Tongue (tissue), 2 donors: ENCODE data around the gene UTRN. TPM values are rescaled to one million over a fixed set of nuclear protein-coding genes. Genes with fewer than 3 reads are reported as not detected.

Source experiments
- DNase-seq: peaks from one replicate; pipeline ENCODE4 v3.0.0-alpha.2; 2015
- total RNA-seq: library from RNA; depleted of rRNA; stranded (reverse); fragments of >200 nt; gene quantifications from one replicate; pipeline ENCODE4 v1.2.3, GENCODE V29; 2014

The UTRN gene
- total RNA-seq, 1 donor from 2014 or later: 278 TPM

- DNase-seq: peak; percentile 60
These were observed 1.3 kb upstream of the UTRN start for GRCh38 chr6:144283646-144284477.

GRCh38 chr6:144284478-144284782, 705 bp upstream of the UTRN start:
- DNase-seq: no peak

GRCh38 chr6:144285548-144285797, 338 bp downstream of the UTRN start:
- DNase-seq: no peak

- peak; percentile 73 for DNase-seq
These were observed 815 bp downstream of the UTRN start for GRCh38 chr6:144285798-144286502.

- DNase-seq: peak; percentile 77
These were observed 1.6 kb downstream of the UTRN start for GRCh38 chr6:144286503-144287393.

GRCh38 chr6:144289006-144289405, 3.9 kb downstream of the UTRN start:
- no peak for DNase-seq

- peak; percentile 21 for DNase-seq
These were observed 7.2 kb downstream of the UTRN start for GRCh38 chr6:144292372-144292771.

- DNase-seq: no peak
These were observed 8.9 kb downstream of the UTRN start for GRCh38 chr6:144294016-144294415.

- DNase-seq: no peak
These were observed 10.1 kb downstream of the UTRN start for GRCh38 chr6:144295211-144295610.

GRCh38 chr6:144295981-144296767, 11.0 kb downstream of the UTRN start:
- no peak for DNase-seq

- DNase-seq: peak; percentile 48
These were observed 11.8 kb downstream of the UTRN start for GRCh38 chr6:144296973-144297372.

- peak; percentile 60 for DNase-seq
These were observed 12.5 kb downstream of the UTRN start for GRCh38 chr6:144297511-144298100.

GRCh38 chr6:144298194-144298593, 13.1 kb downstream of the UTRN start:
- DNase-seq: no peak

- DNase-seq: no peak
These were observed 13.8 kb downstream of the UTRN start for GRCh38 chr6:144298916-144299315.

- DNase-seq: no peak
These were observed 17.7 kb downstream of the UTRN start for GRCh38 chr6:144302701-144303372.

GRCh38 chr6:144304223-144304848, 19.2 kb downstream of the UTRN start:
- no peak for DNase-seq

GRCh38 chr6:144305567-144305966, 20.4 kb downstream of the UTRN start:
- no peak for DNase-seq

GRCh38 chr6:144305985-144306384, 20.9 kb downstream of the UTRN start:
- no peak for DNase-seq

GRCh38 chr6:144307880-144308279, 22.7 kb downstream of the UTRN start:
- no peak for DNase-seq

GRCh38 chr6:144310765-144311164, 25.6 kb downstream of the UTRN start:
- no peak for DNase-seq

- DNase-seq: no peak
These were observed 26.2 kb downstream of the UTRN start for GRCh38 chr6:144311361-144311760.
